Measurements from ENCODE around the gene ATP6V1G3.

DNA sequence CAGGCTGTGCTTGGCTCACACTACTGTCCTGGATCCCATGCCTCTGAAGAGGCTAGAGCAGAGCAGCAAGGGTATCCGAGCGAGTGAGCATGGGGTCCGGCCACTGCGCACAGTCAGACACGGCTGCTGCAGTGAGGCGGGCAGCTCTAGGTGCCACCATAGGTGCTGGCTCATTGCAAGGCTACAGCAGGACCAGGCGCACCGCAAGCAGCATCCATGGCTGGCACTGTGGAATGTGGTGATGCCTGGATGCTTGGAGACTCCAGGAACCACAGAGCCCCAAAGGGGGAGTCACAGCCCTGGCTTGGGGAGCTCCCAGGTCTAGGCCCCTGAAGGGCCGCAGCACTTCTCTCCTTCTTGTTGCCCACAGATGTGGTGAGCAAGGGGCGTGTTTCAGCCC, 47.2 kb downstream of the ATP6V1G3 start:
- TF ChIP-seq CTCF (IDR thresholded peaks at IDR 0.05): no peak
- no peak for TF ChIP-seq EZH2phosphoT487 (IDR thresholded peaks at IDR 0.05)
- TF ChIP-seq EZH2 (IDR thresholded peaks at IDR 0.05): no peak
